SK-N-MC (cell line): ENCODE data around the gene TSSK6.

ENCODE experiments used
- EZH2 ChIP-seq: fragments of 200-600 bp; sonication (generic); IDR thresholded peaks from one replicate; pipeline ENCODE4 v1.6.1; 2017; ENCODE audit warnings: antibody characterized with exemption
- POLR2AphosphoS5 ChIP-seq: IDR thresholded peaks from 2 replicates; pipeline ENCODE4 v1.6.1; 2012; ENCODE audit warnings: mild to moderate bottlenecking, low read depth, low read length, borderline replicate concordance

DNA sequence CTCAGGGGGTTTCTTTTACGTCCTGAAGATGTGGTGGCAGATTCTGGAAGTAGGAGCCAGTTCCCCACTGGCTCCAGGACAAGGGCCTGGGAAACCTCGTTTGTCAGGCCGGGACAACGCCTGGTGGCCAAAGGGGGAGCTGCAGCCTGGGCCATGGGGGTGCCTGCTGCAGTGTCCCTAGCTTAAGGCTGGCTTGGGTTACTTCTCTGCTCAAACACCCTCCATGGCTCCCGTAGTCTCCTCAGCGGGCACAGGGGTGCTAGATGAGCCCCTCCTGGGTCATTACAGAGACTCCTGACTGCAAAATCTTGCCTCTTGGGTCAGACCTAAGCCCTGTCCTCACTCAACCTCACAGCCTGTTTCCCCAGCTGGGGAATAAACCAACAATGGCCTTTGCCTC, 37.5 kb upstream of the TSSK6 start:
- TF ChIP-seq EZH2 (no peak), POLR2AphosphoS5 (no peak)
